ENCODE measurements around the gene ASIC1.

- TF ChIP-seq POLR2AphosphoS5 (IDR thresholded peaks at IDR 0.05; ENCODE audit: low read depth, low read length) = no peak
- TF ChIP-seq POLR2A (IDR thresholded peaks at IDR 0.05; ENCODE audit: low read depth, low read length) = no peak
- TF ChIP-seq TAF1 (IDR thresholded peaks at IDR 0.05; ENCODE audit: borderline replicate concordance, low read depth, low read length) = no peak
Observed at GRCh38 chr12:50017641-50018040, 39.8 kb upstream of the ASIC1 start.

Measured in GM12892 (cell line).